Subcutaneous adipose tissue (tissue), 4 donors: ENCODE results near the gene LIMS2. TPM values are rescaled to one million over a fixed set of nuclear protein-coding genes. Genes with fewer than 3 reads are reported as not detected.

Experiments
- total RNA-seq, 4 donors: library from RNA; depleted of rRNA; stranded (reverse); fragments of >200 nt; gene quantifications; one replicate each; pipeline ENCODE4 v1.1.0, GENCODE V29; 2016
- TF ChIP-seq, protein P1 (sequence below): fragments of 450-650 bp; IDR thresholded peaks from one replicate; pipeline ENCODE4 v1.5.1; 2016; ENCODE audit warnings: low read depth, mild to moderate bottlenecking, control low read depth, antibody characterized with exemption, moderate library complexity

The LIMS2 gene
- total RNA-seq, 4 donors from 2014 or later, result 8.5 to 81.8 (median 26.5) TPM

DNA sequence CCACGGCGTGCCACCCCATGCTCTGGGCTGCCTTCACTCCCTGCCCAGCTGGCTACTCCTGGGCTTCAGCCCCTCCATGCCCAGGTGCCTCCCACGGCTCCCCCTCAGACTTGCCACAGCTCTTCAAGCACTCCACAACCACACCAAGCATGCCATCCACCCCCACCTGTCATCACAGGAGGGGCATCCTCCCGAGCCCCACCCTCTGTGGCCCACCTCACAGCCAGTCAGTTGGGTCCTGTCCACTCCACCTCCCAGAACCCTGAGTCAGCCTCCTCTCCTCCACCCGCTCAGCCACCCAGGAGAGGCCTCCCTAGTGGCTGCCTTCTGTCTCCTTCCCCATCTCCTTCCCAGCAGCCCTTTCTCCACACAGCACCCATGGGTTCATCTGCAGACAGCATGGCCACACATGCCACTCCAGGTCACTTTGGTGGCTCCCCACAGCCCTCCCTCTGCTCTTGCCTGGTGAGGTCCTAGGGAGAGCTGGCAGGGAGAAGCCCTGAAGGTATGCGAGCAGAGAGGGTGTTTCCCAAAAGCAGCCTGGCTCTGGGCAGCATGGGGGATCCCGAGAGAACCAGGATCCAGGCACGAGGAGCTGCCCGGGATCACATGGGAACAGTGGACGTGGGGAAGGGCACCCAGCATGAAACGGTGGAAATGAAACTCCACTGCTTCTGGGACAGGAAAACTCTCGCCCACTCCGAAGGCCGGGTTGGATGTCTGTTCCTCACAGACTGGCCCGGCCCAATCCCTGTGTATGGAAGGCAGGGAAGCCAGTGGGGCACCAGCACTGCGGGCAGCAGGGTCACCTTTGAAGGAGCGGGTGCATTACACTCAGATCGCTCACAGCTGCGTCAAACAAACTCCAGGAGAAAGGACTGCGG lies 2.7 kb downstream of the LIMS2 start:
- TF ChIP-seq, protein P1, sequence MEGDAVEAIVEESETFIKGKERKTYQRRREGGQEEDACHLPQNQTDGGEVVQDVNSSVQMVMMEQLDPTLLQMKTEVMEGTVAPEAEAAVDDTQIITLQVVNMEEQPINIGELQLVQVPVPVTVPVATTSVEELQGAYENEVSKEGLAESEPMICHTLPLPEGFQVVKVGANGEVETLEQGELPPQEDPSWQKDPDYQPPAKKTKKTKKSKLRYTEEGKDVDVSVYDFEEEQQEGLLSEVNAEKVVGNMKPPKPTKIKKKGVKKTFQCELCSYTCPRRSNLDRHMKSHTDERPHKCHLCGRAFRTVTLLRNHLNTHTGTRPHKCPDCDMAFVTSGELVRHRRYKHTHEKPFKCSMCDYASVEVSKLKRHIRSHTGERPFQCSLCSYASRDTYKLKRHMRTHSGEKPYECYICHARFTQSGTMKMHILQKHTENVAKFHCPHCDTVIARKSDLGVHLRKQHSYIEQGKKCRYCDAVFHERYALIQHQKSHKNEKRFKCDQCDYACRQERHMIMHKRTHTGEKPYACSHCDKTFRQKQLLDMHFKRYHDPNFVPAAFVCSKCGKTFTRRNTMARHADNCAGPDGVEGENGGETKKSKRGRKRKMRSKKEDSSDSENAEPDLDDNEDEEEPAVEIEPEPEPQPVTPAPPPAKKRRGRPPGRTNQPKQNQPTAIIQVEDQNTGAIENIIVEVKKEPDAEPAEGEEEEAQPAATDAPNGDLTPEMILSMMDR, result no peak

DNA sequence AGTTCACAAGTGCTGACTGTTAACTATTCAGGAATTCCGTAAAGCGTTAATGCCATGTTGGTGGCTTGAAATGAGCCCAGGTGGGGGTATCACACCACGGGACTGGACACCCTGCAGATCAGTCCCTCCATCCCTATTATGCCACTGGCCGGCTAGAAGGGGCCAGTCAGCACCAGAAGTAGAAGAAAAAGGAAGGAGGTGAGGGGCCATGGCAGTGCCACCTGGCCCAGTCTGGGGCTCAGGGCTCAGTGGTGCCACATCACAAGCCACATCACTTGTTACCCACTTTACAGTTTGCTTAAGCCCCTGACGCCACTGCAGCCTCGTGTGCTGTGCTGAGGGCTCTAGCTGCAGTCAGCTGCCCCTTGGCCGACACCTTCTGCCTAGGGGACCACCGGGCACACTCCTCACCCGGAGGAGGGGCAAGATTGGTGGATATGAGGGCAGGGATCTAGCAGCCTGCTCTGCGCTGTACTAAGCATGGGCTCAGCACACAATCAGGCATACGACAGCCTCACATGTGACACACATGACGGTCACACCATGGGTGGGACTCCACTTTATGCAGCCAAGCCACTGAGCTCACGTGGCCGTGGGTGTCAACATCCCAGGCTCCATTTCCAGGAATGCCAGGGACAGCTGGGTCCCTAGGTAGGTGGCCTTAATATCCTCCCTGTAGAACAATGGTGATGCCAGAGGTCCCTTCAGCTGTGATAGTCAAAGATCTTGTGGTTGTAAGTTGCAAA lies 3.6 kb downstream of the LIMS2 start:
- TF ChIP-seq, protein P1, result no peak

DNA sequence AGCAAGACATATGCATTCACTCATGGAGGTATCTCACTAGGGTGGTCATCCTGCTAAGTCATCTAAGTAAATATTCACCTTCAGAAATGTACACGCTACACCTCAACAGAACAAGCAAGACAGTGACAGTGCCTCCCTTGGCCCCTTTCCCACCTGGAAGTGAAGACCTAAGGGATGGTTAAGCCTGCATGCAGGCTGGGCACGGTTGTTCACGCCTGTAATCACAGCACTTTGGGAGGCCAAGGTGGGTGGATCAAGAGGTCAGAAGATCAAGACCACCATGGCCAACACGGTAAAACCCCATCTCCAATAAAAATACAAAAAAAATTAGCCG lies 4.4 kb downstream of the LIMS2 start:
- TF ChIP-seq, protein P1, result no peak

DNA sequence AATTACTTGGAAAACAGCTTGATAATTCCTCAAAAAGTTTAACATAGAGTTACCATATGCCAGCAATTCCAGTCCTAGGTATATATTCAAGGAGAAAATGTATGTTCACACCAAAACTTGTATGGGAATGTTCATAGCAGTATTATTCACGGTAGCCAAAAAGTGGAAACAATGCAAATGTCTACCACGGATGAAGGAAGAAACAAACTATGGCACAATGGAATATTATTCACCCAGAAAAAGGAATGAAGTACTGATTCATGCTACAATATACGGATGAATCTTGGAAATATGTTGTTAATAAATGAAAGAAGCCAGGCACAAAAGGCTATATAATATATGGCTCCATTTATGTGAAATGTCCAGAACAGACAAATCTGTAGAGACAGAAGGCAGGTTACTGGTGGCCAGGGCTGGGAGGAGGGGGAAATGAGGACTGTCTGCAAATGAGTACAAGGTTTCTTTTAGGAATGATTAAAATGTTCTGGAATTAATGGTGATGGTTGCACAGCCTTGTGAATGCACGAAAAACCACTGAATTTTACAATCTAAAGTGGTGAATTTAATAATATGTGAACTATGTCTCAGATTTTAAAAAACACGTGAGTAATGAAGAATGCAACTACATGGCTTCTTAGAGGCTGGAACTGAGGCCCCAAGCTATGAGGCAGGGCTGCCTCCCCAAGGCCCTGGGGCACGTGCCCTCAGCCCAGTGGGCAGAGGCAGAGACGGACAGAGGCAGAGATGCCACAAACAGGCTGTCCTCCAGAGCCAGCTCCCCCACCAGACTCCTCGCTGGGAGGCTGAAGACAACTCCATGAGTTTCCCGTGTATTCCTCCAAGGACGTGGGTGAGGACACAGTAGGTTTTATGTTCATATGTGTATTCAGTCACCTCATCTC lies 5.0 kb downstream of the LIMS2 start:
- TF ChIP-seq, protein P1, result no peak

DNA sequence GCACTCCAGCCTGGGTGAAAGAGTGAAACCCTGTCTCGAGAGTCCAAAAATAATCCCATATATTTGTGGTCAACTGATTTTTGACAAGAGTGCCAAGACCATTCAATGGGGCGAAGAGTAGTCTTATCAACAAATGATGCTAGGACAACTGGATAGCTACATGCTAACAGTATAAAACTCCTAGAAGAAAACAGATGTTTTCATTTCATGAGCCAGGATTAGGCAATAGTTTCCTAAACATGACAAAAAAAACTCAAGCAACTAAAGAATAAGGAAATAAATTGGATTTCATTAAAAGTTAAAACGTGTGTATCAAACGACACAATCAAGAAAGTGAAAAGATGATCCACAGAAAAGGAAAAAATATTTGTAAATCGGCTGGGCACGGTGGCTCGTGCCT lies 6.3 kb downstream of the LIMS2 start:
- TF ChIP-seq, protein P1, result no peak

DNA sequence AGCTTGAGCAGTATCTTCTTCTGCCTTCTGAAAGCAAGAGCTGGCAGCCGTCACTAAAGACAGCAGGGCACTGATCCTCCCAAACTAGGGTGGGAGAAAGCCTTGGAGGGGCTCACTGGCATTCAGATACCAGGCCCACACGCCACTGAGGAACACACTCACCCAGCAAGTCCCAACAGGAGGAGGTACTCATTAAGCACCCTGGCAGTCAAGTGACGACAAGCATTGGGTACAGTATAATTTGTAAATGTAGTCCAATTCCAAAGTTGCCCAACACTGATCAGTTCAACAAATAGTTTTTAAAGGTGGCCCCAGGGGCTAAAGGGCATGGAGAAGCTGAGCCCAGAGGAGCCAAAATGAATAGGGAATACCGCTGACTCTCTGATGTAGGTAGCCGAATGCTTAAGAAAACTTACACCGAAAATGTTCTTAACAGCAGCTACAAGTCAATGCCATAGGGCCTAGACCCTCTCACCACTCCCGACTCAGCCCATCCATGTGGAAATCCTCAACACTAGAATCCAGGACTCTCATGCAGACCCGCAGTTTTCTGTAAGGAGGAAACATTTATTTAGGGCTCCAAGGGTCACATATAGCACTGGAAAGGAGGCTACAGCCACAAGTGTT lies 9.9 kb downstream of the LIMS2 start:
- TF ChIP-seq, protein P1, result no peak
